Measurements from ENCODE around the gene MPEG1.
A peak's percentile ranks its signal among the peaks of the same experiment; 100 is the strongest.

The MPEG1 gene

DNA sequence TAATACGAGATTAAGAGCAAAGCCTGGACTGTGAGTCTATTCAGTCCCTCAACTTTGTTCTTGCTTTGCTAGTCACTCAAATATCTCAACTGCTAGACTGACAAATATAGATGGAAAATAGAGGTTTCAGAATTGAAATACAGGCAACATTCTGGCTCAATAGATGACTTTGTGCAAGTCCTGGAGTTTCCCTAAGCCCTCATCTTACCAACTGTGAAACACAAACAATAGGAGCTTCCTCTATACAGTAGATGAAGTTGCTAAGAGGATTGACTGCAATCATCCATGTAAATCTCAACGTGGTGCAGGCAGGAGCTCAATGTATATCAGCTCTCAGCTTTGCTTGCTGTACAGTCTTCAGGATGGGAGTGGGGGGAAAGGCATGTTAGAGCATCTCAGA is 6.2 kb upstream of the MPEG1 start:
- DNase-seq (ENCODE audit: low read depth), result no peak

DNA sequence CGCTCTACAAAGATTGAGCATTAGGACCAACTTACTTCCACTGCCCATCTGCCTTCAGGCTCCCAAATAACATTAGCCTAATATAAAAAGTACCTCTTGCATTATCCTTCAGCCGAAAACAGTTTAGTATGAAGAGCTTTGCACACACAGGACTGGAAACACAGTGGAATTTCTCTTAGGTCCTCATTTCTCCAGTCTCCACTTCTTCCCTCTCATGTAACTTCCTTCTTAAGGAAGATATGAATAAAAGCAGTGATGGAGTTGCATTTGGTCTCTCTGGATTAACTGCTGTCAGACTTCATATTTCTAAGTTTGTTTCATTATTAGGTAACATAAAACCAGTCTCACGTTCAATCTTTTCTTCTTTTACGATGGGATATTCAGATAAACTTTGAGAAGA is 5.6 kb upstream of the MPEG1 start:
- no peak for DNase-seq (ENCODE audit: low read depth)

DNA sequence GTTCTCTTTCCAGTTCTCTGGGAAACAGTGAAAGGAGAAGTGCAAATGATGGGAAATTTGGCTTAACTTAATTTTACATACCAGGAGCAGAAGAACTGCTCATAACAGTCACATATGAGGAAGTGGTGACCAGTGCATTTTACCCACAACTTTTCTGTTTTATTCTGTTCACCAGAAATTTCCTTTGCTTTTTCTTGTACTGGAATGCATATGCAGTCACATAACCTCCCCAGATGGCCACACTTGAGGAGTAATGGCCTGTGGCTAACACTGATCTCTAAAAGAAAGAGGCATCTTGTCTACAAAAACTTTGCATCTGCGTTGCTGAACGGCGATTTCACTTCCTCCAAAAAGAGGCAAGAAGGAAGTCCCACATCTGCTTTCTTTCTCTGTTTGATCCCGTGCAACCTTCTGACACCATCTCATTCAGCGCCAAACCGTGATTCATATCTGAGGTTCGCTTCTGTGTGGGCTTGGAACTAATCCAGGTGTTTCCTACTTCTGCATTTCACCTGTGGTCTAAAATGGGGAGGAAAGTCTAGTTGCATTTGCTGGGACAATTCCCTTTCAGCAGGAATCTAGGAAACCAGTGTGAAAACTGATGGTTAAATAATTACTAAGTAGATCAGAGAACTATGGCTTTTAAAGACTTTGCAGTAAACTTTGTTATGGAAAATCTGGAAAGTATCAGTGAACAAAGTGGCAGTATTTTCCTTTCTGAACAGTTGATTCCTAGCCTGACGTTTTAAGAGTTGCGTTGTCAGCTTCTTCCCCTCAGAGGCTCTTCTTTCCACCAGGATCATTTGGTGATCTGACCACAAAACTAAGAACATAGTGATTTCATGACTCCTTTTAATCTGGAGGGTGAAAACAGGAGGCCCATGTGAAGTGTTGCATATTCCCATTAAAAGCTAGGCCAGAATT is 4.2 kb upstream of the MPEG1 start:
- DNase-seq (ENCODE audit: low read depth), result peak; percentile 21

DNA sequence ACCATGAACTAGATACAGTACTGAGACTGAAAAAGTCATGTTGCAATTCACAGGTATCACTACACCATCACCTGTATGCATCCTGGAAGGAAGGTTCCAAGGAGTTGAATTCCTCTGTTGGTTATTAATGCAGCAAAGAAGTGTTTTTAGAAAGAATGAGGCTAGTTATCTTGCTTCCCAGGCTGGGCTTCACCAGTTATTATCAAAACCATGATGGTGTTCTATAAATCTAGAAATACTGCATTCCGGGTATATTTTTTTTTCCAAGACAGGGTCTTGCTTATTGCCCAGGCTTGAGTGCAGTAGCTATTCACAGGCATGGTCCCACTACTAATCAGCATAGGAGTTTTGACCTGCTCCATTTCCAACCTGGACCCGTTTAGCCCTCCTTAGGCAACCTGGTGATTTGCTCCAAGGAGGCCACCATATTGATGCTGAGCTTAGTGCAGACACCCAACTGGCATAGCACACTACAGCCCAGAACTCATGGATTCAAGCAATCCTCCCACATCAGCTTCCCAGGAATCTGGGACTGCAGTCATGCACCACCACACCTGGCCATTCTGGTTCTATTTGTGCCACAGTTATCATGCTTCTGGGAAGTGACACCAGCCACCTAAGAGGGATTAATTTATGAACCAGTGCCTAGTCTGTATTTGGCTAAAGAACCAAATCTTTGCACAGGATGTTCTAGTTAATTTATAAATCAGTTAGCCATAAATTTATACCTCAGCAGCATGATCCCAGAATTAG is 1.6 kb upstream of the MPEG1 start:
- DNase-seq (ENCODE audit: low read depth), result no peak

DNA sequence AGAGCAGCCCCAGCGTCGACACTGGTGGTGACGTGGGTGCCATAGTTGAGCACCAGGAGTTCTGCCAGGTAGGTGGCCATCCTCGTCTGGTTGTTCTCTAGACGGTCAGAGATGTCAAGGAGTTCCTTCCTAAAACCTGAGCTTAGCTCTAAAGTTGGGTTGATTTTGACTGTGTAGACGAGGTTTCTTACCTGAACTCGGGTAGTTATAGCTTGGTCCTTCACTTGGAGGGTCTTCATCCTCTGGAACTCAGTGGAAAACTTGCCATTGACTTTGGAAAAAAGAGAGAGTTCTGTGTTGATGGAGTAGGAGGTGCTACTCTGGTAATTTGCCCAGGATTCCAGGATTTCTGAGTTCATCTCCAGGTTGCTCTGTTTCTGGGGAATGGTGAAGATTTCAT is 505 bp downstream of the MPEG1 start:
- no peak for DNase-seq (ENCODE audit: low read depth)

DNA sequence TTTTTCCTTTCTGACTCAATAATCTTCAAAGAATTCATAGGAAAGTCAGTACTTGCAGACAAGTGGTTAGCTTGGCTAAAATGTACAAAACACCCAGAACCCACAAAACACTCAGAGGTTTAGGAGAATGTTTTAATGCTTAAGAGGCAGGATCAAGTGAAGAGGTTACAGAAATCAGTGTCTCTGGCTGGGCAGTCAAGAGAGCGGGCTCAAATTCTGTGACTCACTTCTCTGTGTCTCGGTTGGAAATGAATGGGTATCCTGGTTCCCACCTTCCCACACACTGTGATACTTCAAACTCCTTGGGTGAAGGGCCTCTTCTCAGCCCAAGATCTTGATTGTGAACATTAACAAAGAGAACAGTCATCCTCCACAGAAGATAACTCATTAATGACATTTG is 3.8 kb downstream of the MPEG1 start:
- no peak for DNase-seq (ENCODE audit: low read depth)

DNA sequence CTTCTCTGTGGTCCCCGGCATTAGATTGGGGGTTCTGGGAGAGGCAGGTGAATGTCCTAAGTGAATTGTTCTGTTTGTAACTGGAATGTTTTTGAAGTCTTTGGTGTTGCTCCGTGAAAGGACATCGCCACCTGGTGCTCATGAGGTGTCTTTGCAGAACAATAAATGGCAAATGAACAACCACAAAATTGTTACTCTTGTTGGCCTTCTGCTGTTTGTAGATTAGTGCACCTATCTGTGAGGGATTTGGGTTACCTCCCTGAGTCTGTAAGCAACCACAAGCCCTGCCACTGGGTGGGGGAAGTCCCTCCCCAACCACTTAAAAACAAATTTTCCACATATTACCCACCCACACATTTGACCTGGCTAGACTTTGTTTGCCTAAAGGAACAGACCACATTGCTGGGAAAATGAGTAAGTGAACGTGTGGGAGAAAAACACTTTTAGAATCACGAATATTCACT is 4.7 kb downstream of the MPEG1 start:
- DNase-seq (ENCODE audit: low read depth), result peak; percentile 60

DNA sequence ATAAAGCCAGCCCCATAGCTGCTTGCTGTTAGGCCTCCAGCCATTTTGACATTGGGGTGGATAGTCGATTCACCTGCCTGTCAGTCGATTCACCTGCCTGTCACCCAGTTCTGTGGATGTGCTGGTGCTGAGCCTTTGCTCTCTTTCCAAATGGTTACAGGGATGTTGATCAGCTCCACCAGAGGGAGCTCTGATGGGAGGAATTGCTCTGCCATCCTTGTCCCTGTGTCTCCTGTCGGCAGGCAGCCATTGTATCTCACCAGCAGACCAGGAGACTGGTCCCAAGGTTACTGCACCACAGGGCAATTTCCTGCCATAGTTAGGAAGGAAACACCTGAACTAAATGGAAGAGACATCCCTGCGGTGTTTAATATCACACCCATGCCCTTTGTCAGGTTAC is 6.1 kb downstream of the MPEG1 start:
- DNase-seq (ENCODE audit: low read depth), result peak; percentile 49

DNA sequence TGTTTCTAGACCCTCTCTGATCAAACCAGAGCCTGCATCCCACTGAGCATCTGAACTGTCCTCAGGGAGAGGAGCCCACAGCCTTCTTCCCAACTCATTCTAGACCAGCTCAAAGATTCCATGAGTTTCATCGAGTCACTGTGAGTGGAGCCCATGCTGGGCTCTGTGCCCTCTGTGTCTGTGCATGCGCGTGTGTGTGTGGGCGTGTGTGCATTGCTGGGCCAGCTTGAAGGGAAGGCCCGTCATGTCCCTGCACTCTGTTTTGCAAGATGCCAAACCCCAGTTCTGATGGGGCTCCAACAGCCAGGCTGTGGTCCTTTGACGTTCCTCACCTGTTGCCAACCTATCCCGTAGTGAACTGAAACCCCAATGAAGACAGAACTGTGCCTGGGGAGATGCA is 7.1 kb downstream of the MPEG1 start:
- no peak for DNase-seq (ENCODE audit: low read depth)

DNA sequence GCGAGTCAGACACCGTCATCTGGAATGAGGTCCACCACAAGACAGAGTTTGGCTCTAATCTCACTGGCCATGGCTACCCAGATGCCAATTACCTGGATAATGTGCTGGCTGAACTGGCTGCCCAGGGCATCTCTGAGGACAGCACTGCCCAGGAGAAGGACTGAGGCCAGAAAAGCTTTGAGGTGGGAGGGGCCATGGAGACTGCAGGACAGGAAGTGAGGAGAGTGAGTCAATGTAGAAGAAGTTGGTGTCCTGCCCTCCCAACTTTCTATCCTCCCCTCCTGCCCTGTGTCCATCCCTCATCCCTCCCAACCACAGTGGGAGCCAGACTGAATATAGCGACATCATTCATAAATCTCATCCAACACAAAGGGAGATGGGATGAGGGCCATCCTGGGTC is 8.0 kb downstream of the MPEG1 start:
- peak; percentile 51 for DNase-seq (ENCODE audit: low read depth)

DNA sequence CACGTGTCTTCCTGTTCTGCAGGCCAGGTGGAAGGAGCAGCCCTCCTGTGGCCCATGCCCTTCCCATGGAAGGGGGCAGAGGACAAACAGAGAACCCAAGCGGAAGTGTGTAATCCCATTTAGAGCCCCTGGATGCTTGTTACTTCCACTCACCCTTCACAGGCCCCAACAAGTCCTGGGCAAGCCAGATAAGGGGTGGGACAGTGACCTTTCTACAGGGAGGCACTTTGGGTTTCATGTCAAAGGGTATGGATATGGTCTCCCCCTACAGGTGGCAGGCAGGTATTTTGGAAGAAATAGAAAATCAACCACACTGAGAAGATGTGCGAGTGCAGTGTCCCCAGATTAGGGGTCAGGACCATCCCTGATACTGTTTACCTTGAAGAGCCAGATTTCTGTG is 11.4 kb downstream of the MPEG1 start:
- no peak for DNase-seq (ENCODE audit: low read depth)

DNA sequence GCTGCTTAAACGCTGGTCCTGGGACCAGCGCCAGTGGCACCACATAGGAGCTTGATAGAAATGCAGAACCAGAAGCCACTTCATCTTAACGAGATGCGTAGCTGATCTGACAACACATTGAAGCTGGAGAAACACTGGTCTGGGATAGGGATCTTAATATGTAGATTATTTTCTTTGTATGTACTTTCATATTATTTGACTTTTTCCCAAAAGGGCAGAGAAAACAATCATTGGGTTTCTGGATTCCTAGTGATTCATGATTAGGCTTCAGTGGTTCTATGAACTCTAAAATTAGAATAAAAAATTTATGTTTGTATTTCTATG is 12.3 kb downstream of the MPEG1 start:
- no peak for DNase-seq (ENCODE audit: low read depth)

DNA sequence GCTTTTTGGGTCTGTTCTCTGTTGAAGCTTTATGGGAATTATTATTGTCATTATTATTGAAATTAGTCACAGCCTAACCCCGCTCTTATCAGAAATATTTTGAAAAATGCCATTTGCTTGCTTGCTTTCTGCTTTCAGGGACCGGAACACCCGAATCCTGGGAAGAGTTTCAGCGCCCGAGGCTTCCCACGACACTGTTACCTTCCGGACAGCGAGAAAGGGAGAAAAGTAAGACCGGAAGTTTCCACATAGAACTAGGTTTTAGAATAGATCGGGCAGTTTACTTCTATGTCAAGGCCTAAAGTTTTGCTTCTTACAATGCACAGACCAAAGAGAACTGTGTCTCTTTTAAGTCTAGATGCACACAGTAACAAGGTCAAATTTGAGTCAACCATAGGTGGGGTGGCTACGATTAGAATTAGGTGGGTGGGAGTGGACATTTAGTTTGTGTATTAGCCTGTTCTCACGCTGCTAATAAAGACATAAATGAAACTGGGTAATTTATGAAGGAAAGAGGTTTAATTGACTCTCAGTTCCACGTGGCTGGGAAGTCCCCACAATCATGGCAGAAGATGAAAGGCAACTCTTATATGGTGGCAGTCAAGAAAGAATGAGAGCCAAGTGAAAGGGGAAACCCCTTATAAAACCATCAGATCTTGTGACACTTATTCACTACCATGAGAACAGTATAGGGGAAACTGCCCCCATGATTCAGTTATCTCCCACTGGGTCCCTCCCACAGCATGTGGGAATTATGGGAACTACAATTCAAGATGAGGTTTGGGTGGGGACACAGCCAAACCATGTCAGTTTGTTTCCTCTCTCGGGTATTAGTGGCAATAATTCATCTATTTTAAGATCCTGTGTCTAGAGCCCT is 12.9 kb downstream of the MPEG1 start:
- no peak for DNase-seq (ENCODE audit: low read depth)

DNA sequence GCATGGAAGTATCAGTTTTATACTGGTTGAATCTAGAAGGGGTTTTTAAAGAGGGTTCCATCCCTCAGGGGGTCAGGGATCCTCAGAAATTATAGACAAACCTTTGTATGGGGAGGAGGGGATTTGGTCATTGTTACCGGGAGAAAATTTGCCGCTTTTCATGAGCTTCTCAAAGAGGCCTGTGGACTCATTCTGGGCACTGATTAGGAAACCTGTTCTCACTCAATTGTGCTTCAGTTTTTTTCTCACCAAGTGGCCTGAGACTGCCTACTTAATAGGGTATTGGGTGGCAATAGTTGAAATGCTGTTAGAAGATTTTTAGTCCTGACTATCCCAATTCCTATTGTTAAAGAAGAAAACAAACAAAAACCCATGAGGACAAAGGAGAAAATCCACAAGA is 14.0 kb downstream of the MPEG1 start:
- no peak for DNase-seq (ENCODE audit: low read depth)

DNA sequence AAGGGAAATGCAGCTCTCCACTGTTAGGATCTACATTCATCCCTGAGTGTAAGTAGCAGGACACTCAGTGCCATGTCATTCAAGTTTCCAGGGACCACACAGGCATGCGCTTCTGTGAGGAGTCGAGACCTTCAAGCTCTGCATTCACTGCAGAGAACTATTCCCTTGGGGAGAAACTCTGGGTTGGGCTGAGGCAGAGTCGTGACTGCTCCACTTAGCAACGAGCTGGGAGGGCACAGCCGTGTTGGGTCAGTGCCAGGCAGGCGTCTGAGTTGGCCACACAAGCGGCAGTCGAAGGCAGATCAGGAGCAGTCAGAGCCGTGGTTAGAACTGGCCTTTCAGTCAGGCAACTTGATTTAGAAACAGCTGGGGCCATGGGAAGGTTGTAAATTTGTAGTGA is 14.7 kb downstream of the MPEG1 start:
- DNase-seq (ENCODE audit: low read depth), result peak; percentile 59

DNA sequence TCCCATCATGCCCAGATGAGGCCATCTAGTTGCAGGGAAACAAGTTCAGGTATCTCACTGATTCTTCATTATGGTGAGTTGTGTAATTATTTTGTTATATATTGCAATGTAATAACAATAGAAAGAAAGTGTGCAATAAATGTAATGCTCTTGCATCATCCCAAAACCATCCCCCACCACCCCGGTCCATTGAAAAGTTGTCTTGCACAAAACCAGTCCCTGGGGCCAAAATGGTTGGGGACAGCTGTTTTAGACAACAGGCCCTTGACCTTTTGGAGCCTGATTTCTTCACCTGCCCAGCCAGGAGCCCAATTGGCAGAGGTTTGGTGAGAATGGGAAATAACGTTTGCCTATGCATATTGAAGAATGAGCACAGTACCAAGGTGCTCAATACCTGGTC is 15.9 kb downstream of the MPEG1 start:
- no peak for DNase-seq (ENCODE audit: low read depth)

DNA sequence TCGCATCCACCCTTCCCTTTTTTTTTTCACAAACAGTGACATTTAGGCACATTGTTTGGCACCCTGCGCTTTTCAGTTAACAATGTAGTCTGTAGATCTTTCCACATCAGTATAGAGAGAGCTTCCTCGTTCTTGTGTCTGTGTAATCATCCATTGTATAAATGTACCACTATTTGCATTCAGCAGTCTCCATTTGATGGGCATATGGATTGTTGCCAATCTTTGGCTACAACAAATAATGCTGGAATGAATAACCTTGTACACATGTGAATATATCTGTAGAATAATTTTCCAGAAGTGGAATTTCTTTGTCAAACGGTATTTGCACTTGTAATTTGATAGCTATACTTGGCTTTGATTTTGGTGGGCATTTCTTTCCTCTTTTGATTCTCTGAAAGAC is 17.1 kb downstream of the MPEG1 start:
- no peak for DNase-seq (ENCODE audit: low read depth)

DNA sequence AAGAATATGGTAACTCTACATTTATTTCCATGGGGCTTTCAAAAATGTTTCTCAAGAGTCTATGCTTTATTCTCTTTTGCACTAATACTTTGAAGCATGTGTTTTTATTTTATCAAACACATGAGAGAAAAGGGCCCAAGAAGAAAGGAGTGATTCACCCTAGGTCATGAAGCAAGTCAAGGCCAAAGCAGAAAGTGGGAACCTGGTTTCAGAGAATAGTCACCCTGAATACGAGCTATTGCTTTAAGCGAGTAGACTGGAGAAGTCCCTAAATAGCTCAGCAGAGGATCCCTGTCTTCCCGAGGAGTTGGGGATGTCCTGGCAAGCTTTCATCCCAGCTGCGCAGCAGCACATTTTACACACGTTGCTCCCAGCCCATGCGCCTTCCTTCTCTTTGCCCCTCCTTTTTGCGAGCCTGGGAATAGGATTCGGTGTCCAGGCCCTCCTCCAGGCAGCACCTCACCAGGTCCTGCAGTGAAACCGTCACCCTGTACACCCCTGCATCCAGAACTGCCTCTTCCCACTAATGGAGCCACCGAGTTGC is 19.1 kb downstream of the MPEG1 start:
- DNase-seq (ENCODE audit: low read depth), result no peak

DNA sequence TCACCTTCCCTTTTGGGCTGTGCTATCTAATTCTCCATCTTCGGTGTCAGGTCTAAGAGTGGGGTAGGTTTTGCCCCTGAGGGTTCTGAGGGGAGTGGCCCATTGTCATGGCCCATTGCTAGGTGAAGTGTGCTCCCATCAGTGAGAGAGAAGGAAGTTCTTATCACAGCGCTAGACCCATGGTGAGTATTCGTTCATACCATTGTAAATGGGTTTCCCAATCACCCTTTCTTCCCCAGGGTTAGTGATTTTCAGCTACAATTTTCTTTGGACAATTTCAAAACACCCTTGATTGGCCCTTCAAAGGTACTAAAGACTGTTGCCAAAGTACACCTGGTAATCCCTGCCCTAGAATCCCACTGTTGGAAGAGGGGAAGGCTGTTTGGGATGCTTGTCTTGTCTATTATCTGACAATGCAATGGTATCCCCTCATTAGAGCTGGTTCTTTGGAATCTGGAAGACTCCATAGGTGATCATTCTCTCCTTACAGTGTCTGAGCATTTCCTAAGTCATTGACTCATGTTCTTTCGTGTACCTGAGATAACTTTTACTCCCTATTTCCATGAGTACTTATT is 20.2 kb downstream of the MPEG1 start:
- DNase-seq (ENCODE audit: low read depth), result no peak

DNA sequence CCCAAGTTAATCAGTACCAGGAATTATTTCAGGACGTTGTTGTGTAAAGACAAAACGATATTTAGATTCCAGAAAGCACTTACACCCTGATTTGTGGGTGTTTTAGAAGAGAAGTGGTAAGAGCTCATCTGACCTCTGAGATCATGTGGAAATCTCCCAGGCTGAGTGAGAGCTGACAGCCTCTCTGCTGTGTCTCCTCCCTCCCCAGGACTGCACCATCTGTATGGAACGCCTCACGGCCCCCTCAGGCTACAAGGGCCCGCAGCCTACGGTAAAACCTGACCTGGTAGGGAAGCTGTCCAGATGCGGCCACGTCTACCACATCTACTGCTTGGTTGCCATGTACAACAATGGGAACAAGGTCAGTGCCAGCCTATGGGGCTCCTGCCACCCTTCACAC is 20.8 kb downstream of the MPEG1 start:
- no peak for DNase-seq (ENCODE audit: low read depth)

DNA sequence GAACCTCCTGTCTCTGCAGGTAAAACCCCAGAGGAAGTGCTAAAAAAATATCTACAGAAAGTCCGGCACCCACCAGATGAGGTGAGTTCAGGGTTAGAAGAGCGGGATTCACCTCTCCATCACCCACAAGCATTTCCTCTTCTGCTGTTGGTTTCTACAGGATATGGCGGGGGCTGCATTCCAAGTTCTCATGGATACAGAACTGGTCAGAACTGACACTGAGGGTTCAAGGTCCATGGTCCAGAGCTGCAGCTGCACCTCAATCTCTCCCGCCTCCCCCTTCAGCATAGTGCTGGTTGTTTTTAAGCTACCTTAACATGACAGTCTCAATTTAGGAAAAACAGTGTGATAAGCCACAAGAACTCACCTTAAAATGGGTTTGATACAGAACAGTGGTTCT is 21.6 kb downstream of the MPEG1 start:
- DNase-seq (ENCODE audit: low read depth), result no peak

DNA sequence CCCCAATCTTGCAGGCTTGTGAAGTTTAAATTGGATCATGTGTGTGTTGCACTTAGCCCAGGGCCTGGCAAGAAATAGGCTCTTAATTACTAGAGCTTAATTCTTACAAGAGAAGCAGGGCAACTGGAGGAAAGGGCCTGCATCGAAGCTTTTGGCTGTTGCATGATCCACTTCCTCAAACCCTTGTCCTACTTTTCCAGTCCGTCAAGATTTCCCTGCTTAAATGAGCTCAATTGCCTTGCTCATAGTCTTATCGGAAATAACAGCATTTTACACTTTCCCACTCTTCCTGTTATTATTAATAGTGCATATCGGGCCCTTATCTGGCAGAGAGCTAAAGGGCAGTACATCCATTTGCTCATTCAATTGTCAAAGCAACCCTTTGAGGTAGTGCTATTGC is 22.7 kb downstream of the MPEG1 start:
- no peak for DNase-seq (ENCODE audit: low read depth)
